ENCODE measurements around the gene SLC19A2. TPM values are rescaled to one million over a fixed set of nuclear protein-coding genes. Genes with fewer than 3 reads are reported as not detected.

Gene SLC19A2
- polyA plus RNA-seq, 1 donor from 2014 or later: 45.8 TPM

DNA sequence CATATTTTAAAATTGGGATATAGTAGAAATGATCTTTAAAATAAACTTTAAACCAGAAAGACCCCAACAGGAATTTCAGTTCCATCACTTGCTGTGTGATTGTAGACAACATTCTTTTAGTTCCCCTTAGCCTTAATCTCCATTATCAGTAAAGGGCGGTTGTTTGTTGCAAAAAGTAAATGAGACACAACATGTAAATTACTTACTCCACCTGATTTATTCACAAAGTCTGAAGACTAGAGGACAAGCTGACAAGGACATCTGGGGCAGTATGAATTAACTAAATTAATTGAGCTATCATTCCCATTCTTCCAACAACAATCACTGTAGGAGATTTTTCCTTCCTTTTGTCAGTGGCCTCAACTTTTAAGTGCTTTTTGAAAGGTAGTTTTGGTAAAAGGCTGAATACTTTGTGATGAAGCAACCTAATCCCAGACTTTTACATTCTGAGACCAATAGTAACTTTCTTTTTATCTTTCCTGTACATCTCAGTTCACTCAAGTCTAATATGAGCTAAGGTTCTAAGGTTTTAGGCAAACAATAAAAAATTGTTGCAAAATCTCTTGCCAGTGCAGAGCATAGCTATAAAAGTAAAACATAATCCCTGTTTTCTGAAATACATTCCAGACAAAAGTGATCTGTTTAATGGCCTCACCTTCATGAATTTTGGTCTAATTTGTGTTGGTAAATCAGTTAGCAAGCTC, 6.2 kb downstream of the SLC19A2 start:
- H3K4me3 ChIP-seq (ENCODE audit: low read length): no peak overlapping the region
- H4K20me1 ChIP-seq (ENCODE audit: insufficient read depth): no peaks in the 10 kb centered on the region
- H3K9me2 ChIP-seq (ENCODE audit: insufficient read depth, low read length): no peaks in the 10 kb centered on the region
- no peak overlapping the region for H3K27ac ChIP-seq (ENCODE audit: low read length)
- no peaks in the 10 kb centered on the region for H3K27me3 ChIP-seq (ENCODE audit: insufficient read depth, low read depth, low read length)
- no peaks in the 10 kb centered on the region for H3K9me3 ChIP-seq (ENCODE audit: low read length)
- no peak for TF ChIP-seq MXI1 (conservative IDR thresholded peaks at IDR 0.05; ENCODE audit: poor library complexity, severe bottlenecking)
- no peak for TF ChIP-seq EP300 (conservative IDR thresholded peaks at IDR 0.05; ENCODE audit: poor library complexity, severe bottlenecking)
- no peak for TF ChIP-seq TAF1 (IDR thresholded peaks at IDR 0.05; ENCODE audit: low read depth)
- TF ChIP-seq EZH2 (IDR thresholded peaks at IDR 0.05; ENCODE audit: borderline replicate concordance, insufficient read depth, low read length, poor library complexity, severe bottlenecking): no peak
- no peak for TF ChIP-seq SMC3 (conservative IDR thresholded peaks at IDR 0.05; ENCODE audit: poor library complexity)
- TF ChIP-seq, protein P1, sequence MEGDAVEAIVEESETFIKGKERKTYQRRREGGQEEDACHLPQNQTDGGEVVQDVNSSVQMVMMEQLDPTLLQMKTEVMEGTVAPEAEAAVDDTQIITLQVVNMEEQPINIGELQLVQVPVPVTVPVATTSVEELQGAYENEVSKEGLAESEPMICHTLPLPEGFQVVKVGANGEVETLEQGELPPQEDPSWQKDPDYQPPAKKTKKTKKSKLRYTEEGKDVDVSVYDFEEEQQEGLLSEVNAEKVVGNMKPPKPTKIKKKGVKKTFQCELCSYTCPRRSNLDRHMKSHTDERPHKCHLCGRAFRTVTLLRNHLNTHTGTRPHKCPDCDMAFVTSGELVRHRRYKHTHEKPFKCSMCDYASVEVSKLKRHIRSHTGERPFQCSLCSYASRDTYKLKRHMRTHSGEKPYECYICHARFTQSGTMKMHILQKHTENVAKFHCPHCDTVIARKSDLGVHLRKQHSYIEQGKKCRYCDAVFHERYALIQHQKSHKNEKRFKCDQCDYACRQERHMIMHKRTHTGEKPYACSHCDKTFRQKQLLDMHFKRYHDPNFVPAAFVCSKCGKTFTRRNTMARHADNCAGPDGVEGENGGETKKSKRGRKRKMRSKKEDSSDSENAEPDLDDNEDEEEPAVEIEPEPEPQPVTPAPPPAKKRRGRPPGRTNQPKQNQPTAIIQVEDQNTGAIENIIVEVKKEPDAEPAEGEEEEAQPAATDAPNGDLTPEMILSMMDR (IDR thresholded peaks at IDR 0.05; ENCODE audit: poor library complexity, severe bottlenecking): no peak
- TF ChIP-seq, protein P2, sequence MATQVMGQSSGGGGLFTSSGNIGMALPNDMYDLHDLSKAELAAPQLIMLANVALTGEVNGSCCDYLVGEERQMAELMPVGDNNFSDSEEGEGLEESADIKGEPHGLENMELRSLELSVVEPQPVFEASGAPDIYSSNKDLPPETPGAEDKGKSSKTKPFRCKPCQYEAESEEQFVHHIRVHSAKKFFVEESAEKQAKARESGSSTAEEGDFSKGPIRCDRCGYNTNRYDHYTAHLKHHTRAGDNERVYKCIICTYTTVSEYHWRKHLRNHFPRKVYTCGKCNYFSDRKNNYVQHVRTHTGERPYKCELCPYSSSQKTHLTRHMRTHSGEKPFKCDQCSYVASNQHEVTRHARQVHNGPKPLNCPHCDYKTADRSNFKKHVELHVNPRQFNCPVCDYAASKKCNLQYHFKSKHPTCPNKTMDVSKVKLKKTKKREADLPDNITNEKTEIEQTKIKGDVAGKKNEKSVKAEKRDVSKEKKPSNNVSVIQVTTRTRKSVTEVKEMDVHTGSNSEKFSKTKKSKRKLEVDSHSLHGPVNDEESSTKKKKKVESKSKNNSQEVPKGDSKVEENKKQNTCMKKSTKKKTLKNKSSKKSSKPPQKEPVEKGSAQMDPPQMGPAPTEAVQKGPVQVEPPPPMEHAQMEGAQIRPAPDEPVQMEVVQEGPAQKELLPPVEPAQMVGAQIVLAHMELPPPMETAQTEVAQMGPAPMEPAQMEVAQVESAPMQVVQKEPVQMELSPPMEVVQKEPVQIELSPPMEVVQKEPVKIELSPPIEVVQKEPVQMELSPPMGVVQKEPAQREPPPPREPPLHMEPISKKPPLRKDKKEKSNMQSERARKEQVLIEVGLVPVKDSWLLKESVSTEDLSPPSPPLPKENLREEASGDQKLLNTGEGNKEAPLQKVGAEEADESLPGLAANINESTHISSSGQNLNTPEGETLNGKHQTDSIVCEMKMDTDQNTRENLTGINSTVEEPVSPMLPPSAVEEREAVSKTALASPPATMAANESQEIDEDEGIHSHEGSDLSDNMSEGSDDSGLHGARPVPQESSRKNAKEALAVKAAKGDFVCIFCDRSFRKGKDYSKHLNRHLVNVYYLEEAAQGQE (IDR thresholded peaks at IDR 0.05; ENCODE audit: borderline replicate concordance): no peak
- no peak for TF ChIP-seq RAD21 (conservative IDR thresholded peaks at IDR 0.05)
- TF ChIP-seq POLR2AphosphoS5 (IDR thresholded peaks at IDR 0.05): no peak
- H3K36me3 ChIP-seq (ENCODE audit: insufficient read depth, low read length): peaks cover 7% of the 10 kb centered on the region
- no peak overlapping the region for H3K9ac ChIP-seq (ENCODE audit: low read length)
- no peaks in the 10 kb centered on the region for H3F3A ChIP-seq (ENCODE audit: insufficient read depth, low read length, poor library complexity, severe bottlenecking)
- peaks cover 23% of the 10 kb centered on the region for H3K79me2 ChIP-seq (replicated peaks; ENCODE audit: insufficient read depth, low read length)
- H3K4me2 ChIP-seq (ENCODE audit: low read length): no peak overlapping the region
- H2AFZ ChIP-seq (ENCODE audit: low read depth, low read length): no peak overlapping the region

DNA sequence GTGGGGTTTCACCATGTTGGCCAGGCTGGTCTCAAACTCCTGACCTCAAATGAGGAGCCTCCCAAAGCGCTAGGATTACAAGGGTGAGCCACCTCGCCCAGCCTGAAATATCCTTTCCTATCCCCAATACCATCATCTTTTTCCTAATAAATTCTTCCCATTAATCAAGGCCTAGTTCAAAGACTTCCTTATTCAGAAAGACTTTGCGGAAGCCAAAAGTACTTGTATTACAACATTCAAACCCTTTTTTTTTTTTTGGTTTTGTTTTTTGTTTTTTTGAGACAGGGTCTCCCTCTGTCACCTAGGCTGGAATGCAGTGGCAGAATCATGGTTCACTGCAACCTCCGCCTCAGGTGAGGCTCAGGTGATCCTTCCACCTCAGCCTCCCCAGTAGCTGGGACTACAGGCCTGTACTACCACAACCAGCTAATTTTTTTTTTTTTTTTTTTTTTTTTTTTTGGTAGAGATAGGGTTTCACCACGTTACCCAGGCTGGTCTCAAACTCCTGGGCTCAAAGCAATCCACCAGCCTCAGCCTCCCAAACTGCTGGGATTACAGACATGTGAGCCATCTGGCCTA, 7.6 kb downstream of the SLC19A2 start:
- no peak overlapping the region for H3K9ac ChIP-seq (ENCODE audit: low read length)
- H3K36me3 ChIP-seq (ENCODE audit: insufficient read depth, low read length): peaks cover 7% of the 10 kb centered on the region
- no peaks in the 10 kb centered on the region for H3F3A ChIP-seq (ENCODE audit: insufficient read depth, low read length, poor library complexity, severe bottlenecking)
- peaks cover 9% of the 10 kb centered on the region for H3K79me2 ChIP-seq (replicated peaks; ENCODE audit: insufficient read depth, low read length)
- no peaks in the 10 kb centered on the region for H3K9me2 ChIP-seq (ENCODE audit: insufficient read depth, low read length)
- H3K4me2 ChIP-seq (ENCODE audit: low read length): no peak overlapping the region
- H3K9me3 ChIP-seq (ENCODE audit: low read length): no peaks in the 10 kb centered on the region
- no peak for TF ChIP-seq POLR2AphosphoS5 (IDR thresholded peaks at IDR 0.05)
- TF ChIP-seq, protein P2 (IDR thresholded peaks at IDR 0.05; ENCODE audit: borderline replicate concordance): no peak
- no peak for TF ChIP-seq SMC3 (conservative IDR thresholded peaks at IDR 0.05; ENCODE audit: poor library complexity)
- TF ChIP-seq, protein P1 (IDR thresholded peaks at IDR 0.05; ENCODE audit: poor library complexity, severe bottlenecking): no peak
- TF ChIP-seq RAD21 (conservative IDR thresholded peaks at IDR 0.05): no peak
- TF ChIP-seq EZH2 (IDR thresholded peaks at IDR 0.05; ENCODE audit: borderline replicate concordance, insufficient read depth, low read length, poor library complexity, severe bottlenecking): no peak
- no peaks in the 10 kb centered on the region for H3K27me3 ChIP-seq (ENCODE audit: insufficient read depth, low read depth, low read length)
- no peak overlapping the region for H2AFZ ChIP-seq (ENCODE audit: low read depth, low read length)
- no peak overlapping the region for H3K27ac ChIP-seq (ENCODE audit: low read length)
- no peaks in the 10 kb centered on the region for H4K20me1 ChIP-seq (ENCODE audit: insufficient read depth)
- H3K4me3 ChIP-seq (ENCODE audit: low read length): no peak overlapping the region
